Inflammatory macrophage (primary cell): ENCODE results near the gene CSNK1A1.
"Not testable (repeated sequence)": the region's sequence is repeated elsewhere in the genome, so short reads cannot be mapped to it uniquely, and the experiment has no call there.

Source experiments
- DNase-seq, 2 donors: peaks; one replicate each; pipeline ENCODE4 v3.0.0-alpha.2; 2020 to 2022

The CSNK1A1 gene

DNA sequence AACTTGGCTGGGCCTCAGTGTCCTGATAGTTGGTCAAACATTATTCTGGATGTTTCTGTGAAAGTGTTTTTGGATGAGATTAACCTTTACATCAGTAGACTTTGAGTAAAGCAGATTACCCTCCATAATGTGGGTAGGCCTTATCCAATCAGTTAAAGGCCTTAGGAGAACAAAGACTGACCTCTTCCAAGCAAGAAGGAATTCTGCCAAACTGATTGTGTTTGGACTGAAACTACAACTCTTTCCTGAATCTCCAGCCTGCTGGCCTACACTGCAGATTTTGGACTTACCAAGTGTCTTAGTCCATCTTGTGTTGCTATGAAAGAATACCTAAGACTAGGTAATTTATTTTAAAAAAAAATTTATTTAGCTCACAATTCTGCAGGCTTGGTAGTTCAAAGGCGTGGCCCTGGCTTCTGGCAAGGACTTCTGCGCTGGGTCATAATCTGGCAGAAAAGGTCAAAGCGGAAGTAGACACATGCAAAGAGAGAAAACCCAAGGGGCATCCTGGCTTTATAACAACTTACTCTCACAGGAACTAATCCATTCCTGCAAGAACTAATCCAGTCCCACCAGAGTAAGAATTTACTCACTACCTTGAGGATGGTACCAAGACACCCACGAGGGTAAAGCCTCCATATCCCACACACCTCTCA lies 21.5 kb upstream of the CSNK1A1 start:
- no peak for DNase-seq

DNA sequence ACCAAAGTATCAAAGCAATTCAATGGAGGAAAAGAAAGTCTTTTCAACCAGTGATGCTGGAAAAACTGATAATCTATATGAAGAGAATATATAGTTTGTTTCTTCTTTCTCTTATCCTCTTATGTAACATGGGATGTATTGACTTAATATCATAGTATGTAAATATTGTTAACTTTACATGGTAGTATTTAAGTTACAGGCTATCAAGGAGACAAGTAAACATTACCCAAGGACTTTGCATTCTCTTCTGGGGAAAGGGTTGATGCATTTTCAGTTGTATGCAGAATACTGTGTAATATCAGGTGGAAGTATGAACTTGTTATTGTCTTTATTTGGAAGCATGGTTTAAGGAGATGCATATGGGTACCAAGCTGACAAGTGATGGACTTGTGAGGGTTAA lies 20.9 kb upstream of the CSNK1A1 start:
- DNase-seq = no peak

DNA sequence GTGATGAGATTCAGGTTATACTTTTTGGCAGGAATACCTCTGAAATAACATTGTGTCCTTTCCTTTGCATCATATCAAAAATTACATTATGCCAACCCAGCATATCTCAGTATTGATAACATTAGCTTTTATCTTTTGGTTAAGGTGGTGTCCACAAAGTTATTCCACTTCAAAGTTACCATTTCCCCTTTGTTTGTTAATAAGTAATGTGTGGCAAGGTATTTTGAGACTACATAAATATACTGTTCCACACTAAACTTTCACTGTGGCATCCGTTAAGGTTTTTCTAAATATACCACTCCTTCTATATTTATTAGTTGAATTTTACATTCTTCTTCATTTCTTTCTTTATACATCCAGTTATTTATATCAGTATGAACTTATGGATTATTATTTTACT lies 16.0 kb upstream of the CSNK1A1 start:
- no peak for DNase-seq

DNA sequence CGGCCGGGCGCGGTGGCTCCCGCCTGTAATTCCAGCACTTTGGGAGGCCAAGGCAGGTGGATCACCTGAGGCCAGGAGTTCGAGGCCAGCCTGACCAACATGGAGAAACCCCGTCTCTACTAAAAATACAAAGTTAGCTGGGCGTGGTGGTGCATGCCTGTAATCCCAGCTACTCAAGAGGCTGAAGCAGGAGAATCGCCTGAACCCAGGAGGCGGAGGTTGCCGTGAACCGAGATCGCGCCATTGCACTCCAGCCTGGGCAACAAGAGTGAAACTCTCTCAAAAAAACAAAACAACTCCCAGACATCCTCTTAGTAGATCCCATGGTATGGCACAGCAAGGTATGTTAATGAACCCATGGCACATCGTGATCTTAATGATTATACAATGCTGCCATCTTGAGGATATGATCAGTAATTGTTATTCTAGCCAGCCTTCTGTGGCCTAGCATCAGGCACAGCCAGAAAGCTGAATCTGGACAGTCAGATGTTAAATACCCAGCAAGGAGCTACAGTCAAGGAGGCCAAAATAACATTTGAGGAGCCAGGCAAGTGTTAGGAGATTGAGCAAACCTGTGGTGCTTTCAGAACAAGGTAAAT lies 13.4 kb upstream of the CSNK1A1 start:
- DNase-seq = peak; percentile 57 to 77

DNA sequence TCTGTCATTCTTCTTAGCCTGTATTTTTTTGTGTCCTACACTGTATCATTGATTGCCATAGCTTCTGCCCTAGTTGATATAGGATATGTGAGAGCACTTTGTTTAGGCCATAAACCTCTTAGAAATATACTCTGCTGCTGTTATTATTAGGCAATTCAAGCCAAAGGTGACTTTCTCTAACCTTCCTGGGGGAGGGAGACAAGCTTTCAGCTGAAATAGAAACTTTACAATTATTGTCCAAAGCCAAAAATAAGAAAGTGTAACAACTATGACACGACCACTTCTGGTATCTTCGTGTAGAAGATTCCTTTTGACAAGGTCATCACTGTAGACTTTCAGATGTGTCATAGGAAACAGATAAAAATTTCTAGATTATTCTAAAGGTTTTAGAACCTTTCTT lies 12.2 kb upstream of the CSNK1A1 start:
- DNase-seq = no peak

DNA sequence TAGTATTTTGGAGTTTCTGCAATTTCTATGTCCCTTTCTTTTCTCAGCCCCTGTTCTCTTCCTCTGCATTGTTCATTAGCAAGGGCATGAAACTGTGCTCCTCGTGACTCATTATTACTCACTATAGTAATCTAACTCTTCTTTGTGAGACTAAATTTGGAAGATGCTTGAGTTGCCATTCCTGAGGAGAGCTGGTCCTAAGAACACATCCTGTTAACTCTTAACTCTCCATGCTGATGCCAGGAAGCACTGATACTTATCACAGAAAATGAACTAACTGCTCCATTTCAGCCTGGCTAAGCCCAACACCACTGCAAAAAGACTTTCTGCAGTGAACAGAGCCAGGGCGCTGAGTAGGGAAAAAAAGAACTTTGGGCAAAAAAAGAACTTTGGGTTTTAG lies 10.6 kb upstream of the CSNK1A1 start:
- peak; percentile 32 to 41 for DNase-seq

DNA sequence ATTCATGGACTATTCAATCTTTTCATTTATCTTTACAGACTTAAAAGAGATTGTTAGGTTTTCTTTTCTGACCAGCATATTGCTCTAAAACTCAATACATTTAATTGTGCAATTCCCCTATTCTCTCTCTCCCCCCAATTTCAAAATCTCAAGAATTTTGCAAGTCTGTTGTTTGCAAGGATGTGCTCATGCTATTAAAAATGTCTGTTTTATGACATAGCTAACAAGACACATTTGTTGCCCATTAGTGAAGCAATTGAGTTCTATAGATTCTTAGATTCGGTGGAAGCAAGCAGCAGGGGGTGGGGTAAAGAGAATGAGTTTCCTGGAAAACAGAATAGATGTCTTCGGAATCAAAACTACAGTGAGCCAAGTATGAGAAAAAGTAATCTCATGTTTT lies 8.5 kb upstream of the CSNK1A1 start:
- DNase-seq = peak; percentile 28 to 81

DNA sequence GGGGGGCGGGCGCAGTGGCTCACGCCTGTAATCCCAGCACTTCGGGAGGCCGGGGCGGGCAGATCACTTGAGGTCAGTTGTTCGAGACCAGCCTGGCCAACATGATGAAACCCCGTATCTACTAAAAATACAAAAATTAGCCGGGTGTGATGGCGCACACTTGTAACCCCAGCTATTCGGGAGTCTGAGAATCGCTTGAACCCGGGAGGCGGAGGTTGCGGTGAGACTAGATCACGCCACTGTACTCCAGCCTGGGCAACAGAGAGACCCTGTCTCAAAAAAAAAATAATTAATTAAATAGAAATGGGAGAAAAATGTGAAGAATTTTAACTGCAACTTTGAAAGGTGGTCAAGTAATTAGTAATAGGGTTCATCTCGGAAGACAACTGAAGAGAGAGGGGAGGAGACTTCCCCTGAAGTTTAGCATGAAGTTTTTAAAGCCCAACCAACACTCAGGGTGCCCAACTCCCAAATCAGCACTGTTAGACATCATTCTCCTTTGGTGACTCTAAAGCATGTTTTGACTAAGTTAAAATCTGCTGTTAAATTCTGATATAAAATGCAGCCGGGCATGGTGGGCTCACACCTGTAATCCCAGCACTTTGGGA lies 1.4 kb upstream of the CSNK1A1 start:
- DNase-seq = no peak

DNA sequence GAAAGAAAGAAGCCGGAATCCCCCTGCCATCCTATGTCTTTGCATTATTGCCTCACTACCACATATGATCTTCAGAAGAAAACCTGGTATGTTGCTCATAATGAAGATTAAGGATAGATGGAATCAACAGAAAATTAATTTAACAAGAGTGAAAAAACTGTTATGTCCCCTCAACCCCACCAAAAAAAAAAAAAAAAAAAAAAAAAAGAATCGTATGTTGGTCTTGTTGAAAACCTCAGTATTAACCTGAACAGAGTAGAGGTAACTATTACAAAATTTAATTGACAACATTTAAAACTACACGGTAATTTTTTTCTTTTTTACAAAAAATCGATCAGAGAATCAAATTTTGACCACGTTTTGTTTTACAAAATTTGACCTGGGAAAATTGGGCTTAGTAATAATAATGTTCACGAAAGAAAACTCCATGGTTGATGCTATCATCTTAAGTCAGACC lies 827 bp upstream of the CSNK1A1 start:
- DNase-seq = no peak

DNA sequence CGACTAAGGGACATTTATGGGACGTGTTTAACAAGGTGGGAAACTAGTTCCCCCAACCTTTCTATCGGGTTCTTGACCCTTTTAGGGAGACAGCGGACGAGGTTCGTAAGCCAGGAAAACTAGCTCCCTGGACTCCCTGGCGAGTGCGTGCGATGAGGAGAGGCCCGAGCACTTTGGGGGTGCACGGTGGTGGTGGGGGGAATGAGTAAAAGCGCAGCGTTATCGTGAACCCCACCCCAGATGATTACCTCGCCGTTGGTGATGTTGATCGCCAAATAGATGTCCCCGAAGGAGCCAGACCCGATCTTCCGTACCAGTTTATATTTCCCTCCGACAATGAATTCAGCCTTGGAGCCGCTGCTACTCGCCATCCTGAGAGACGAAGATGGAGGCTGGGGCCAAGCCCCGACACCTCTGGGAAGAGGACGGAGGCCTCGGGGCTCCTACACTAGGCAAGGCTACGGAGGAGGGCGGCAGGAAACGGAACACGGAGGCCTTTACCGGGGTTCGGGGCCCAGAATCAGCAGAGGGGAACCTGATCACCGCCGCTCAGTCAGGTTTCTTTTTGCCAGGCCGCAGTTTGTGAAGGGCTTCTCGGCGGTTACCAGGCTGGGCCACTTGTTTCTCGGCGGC lies 529 bp downstream of the CSNK1A1 start:
- peak; percentile 13 to 15 for DNase-seq

DNA sequence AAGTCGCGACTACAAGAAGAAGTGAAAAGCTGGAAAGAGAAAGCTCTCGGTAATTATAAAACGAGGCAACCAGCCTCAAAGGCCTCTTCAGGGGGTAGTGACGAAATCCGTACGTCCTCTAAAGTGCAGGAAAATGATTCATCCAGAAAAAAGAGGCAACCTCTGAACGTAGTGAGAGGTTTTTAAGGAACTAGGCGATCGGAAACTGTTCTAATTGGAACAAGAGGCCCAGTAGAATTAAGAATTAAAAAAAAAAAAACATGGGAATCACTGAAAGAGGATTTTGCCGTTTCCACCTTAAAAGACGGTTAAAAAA lies 1.0 kb downstream of the CSNK1A1 start:
- peak; percentile 79 to 87 for DNase-seq

DNA sequence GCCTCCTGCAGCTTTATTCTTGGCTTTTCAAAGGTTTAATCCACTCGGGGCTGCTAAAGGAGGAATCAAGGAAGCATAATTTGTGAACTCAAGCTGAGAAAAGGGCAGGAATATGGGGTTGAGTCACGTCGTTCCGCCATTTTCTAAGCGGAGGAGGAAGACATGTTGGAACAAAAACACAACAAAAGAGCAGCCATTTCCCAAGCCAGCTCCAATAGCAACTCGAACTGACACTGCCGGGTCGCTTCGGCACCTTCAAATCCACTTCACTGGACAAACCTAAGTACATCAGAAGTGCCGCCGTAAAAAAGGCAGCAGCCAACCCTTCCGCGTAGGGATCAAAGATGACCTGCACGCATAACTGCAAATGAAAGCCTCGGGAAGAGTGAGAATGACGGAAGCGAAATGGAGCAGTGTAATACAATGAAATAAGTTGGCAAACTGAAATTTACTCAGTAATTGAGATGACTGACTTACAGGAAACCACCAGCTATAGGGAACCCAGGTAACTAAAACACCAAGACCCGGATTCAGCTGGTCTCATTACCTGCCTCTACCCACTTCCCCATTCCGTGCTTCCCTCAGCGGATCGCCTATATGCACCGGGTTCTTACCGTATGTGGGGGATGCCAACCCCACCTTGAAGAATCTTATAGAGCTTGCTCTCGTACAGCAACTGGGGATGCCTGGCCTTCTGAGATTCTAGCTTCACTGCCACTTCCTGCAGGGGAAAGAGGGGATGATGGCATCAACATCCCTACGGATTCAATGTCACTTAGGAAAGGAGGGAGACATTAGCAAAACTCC lies 1.6 kb downstream of the CSNK1A1 start:
- peak; percentile 43 to 46 for DNase-seq

DNA sequence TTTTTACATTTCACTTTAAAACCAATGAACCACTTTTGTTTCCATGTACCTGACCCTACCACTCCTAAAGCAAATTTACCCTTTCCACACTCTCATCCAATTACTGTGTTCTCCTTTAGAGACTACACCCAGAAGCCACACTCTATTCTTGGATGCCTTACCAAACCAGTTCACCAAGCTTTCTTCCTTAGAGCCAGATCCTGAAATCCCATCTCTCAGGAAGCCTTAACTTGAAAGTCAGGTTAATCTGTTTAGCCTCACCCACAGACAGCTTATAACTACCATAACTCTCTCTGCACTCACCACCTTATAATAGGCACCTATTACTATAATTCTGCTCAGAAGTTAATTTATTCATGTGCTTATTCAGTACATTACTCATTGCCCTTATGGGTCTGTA lies 4.3 kb downstream of the CSNK1A1 start:
- DNase-seq = no peak

DNA sequence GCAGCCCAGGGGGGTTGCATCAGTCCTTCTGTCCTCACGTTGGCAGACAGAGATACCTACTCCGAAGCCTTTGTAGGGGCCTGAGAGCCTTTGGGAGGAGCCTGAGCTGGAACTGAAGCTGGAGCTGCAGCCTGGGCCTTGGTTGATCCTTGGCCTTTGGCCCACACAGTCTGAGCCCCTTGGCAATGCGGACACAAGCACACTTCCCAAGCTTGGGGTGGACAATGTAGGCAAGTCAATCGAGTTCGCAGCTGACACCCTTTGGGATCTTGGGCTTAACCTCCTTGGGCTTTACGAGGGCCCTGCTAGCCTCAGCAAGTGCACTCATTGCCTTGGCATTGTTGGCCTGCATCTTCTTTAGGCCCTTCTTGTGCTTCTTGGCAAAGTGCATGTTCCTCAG lies 5.9 kb downstream of the CSNK1A1 start:
- DNase-seq = no peak

DNA sequence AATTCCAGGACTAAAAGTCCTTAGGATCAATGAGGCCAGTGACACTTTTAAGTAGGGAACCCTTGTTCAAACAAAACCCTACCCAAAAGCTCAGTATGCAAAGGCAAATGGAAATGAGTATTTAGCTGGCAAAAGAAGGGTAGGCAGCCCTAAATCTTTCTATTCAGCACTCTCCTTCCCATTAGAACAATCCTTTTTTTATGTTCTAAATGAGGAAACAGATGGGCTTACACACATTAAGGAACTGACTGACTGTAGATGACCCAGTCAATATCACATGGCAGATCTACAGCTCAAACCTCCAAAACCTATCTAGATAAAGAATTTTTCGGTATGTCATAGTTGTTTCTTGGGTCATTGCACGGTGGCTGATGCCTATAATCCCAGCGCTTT lies 7.2 kb downstream of the CSNK1A1 start:
- DNase-seq = peak; percentile 74 to 75

DNA sequence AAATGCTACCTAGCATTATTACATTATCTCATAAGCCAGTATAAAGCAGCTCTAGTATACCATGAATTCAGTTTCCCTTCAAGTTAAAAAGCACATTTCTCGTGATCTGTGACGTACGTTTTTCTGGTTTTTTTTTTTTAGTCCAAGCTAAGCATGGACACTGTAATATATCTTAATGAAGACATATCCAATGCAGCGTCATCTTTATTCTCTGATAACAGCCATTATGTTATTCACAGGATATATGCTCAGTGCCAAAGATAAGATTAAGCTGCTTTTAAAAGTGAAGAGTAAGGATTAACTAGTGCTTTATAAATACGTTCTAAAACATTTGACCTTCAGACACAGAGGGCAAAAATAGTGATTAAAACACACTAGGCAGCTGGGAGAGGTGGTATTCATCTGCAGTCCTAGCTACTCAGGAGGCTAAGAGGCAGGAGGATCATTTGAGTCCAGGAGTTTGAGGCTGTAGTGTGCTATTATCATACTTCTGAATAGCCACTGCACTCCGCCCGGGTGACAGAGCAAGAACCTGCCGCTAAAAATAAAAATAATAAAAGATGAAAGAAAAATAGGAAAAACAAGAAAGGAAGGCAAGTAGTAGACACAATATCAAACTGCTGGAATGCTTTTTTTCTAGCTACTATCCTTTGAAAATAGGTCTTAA lies 7.7 kb downstream of the CSNK1A1 start:
- no peak for DNase-seq

DNA sequence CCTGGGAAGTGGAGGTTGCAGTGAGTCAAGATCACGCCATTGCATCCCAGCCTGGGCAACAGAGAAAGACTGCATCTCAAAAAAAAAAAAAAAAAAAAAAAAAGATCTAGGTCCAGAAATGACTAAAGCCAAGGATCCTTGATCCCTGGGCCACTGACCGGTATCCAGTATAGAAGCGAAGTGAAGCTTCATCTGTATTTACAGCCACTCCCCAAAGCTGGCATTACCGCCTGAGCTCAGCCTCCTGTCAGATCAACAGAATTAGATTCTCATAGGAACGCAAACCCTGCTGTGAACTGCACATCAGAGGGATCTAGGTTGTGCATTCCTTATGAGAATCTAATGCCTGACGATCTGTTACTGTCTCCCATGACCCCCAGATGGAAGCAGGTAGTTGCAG lies 9.3 kb downstream of the CSNK1A1 start:
- DNase-seq = no peak

DNA sequence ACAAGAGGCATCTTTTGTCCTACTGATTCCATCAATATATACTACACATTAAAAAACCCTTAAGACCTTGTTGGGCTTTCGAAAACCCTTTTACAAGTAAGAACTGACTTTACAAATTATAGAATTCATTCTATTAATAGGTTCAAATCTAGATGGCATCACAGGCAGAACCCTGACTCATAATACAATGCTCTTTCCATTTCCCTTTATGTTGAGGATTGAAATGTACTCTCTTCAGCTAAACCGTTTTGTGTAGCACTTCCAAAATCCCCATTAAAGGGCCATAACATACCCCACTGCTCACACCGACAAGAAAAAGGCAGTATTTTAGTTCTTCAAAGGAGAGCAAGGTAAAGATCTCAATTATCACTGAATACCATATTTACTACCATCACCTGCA lies 11.2 kb downstream of the CSNK1A1 start:
- DNase-seq = no peak

DNA sequence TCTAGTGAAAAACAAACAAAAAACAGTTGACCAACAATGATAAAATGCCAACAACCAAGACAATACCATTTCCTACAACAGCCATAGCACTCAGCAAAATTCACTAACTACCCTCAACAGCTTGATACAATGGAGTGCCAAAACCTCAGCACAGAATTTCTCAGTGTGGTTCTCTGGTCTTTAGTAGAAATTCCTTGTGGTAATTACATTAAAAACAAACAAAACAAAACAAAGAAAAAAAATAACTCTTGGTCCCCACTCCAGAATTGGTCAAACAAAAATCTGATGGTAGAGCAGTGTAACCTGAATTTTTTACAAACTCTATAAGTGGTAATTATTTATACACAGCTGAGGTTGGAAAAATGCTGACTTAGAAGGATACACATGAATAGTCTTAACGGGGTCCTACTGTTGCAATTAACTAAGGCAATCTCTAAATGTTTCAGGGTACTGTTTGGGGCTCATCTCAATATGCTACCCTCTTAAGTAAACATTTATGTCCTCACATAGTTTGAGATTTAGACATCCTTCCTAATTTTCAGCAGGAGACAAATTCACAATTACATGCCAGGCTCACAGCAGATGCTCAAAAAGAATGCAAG lies 13.8 kb downstream of the CSNK1A1 start:
- no peak for DNase-seq

DNA sequence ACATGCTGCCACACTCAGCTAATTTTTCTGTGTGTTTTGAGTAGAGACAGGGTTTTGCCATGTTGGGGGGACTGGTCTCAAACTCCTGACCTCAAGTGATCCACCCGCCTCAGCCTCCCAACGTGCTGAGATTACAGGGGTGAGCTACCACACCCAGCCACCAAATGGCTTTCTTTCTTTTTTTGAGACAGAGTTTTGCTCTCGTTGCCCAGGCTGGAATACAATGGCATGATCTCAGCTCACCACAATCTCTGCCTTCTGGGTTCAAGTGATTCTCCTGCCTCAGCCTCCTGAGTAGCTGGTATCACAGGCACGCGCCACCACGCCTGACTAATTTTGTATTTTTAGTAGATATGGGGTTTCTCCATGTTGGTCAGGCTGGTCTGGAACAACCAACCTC lies 15.5 kb downstream of the CSNK1A1 start:
- DNase-seq = not testable (repeated sequence)

DNA sequence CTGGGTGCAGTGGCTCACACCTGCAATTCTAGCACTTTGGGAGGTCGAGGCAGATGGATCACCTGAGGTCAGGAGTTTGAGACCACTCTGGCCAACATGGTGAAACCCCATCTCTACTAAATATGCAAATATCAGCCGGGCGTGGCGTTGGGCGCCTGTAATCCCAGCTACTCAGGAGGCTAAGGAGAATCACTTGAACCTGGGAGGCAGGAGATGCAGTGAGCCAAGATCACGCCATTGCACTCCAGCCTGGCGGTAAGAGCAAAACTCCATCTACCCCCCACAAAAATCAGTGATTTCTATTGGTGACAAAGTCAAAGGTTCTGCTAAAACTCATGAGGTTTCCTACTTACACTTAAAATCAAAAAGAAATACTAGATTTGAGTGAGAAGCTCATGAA lies 18.8 kb downstream of the CSNK1A1 start:
- no peak for DNase-seq

DNA sequence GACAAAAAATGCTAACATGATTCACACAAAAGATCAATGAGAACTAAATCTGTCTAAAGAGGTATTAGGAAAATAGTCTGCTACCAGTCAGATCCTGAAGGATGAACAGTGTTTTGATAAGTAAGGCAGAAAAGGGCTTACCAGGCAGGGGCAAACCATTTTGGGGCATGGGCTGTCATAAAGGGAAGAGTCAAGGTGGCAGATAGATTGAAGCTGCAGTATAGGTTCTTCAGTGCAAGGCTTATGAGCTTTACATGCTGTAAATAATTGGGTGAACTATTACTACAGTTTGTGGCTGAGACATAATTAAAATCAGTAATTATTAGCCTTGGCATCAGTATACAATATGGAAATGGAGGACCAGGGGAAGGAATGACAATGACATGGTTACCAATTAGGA lies 21.8 kb downstream of the CSNK1A1 start:
- no peak for DNase-seq
